Measurements from ENCODE around the gene SLC17A9.
A peak's percentile ranks its signal among the peaks of the same experiment; 100 is the strongest.

The SLC17A9 gene

GRCh38 chr20:62969939-62970306, 17.4 kb downstream of the SLC17A9 start:
- DNase-seq: no peak

GRCh38 chr20:62970307-62971210, 18.1 kb downstream of the SLC17A9 start:
- DNase-seq: no peak

GRCh38 chr20:62971211-62971949, 18.9 kb downstream of the SLC17A9 start:
- no peak for DNase-seq

GRCh38 chr20:62971950-62972844, 19.7 kb downstream of the SLC17A9 start:
- peak; percentile 63 for DNase-seq

GRCh38 chr20:62972845-62973745, 20.6 kb downstream of the SLC17A9 start:
- no peak for DNase-seq

- DNase-seq: no peak
Observed at GRCh38 chr20:62975251-62975760, 22.8 kb downstream of the SLC17A9 start.

- no peak for DNase-seq
Observed at GRCh38 chr20:62975812-62976508, 23.5 kb downstream of the SLC17A9 start.

GRCh38 chr20:62976886-62977285, 24.4 kb downstream of the SLC17A9 start:
- no peak for DNase-seq

GRCh38 chr20:62977613-62978560, 25.4 kb downstream of the SLC17A9 start:
- no peak for DNase-seq

GRCh38 chr20:62978561-62978943, 26.0 kb downstream of the SLC17A9 start:
- no peak for DNase-seq

GRCh38 chr20:62979310-62979709, 26.8 kb downstream of the SLC17A9 start:
- DNase-seq: no peak

- no peak for DNase-seq
Observed at GRCh38 chr20:62979876-62980373, 27.4 kb downstream of the SLC17A9 start.

- no peak for DNase-seq
Observed at GRCh38 chr20:62980380-62980960, 28.0 kb downstream of the SLC17A9 start.

GRCh38 chr20:62980970-62981369, 28.5 kb downstream of the SLC17A9 start:
- DNase-seq: no peak

GRCh38 chr20:62982124-62983075, 29.9 kb downstream of the SLC17A9 start:
- DNase-seq: no peak

GRCh38 chr20:62983210-62983609, 30.7 kb downstream of the SLC17A9 start:
- DNase-seq: no peak

- no peak for DNase-seq
Observed at GRCh38 chr20:62984666-62985443, 32.3 kb downstream of the SLC17A9 start.
